Colonic mucosa (tissue), 4 donors: Measurements from ENCODE around the gene TMEM208. TPM values are rescaled to one million over a fixed set of nuclear protein-coding genes. Genes with fewer than 3 reads are reported as not detected.

Source experiments
- DNase-seq: peaks from one replicate; pipeline ENCODE4 v3.0.0-alpha.2; 2020
- H3K27ac ChIP-seq: fragments of 200-600 bp; one replicate; pipeline ENCODE4 v1.8.0; 2021
- H3K27me3 ChIP-seq: fragments of 200-600 bp; one replicate; pipeline ENCODE4 v1.8.0; 2021
- H3K36me3 ChIP-seq: fragments of 200-600 bp; one replicate; pipeline ENCODE4 v1.8.0; 2021
- H3K4me1 ChIP-seq: fragments of 200-600 bp; one replicate; pipeline ENCODE4 v1.8.0; 2021; ENCODE audit warnings: mild to moderate bottlenecking
- H3K4me3 ChIP-seq: fragments of 200-600 bp; one replicate; pipeline ENCODE4 v1.8.0; 2021
- H3K9ac ChIP-seq, 2 donors: one replicate each; pipeline ENCODE4 v1.7.0; 2013; ENCODE audit warnings: control low read depth in 2 of 2, low read depth in 2 of 2, low read length in 2 of 2
- H3K9me3 ChIP-seq: fragments of 200-600 bp; one replicate; pipeline ENCODE4 v1.8.0; 2021
- intact Hi-C: fragments of 100-400 bp; cut with DNase I; formaldehyde crosslinking; loops from one replicate; pipeline ENCODE4 v1.14.1; 2022
- total RNA-seq, 2 donors: library from RNA; stranded (reverse); fragmentation: NEBNext Ultra II Directional in 1 of 2; extraction: Animal tissue kit (Norgen Biotek cat#: 25700) in 1 of 2; gene quantifications; one replicate each; pipeline ENCODE4 v1.2.1, GENCODE V29; 2021
- TF ChIP-seq, protein P1 (sequence below): fragments of 200-600 bp; IDR thresholded peaks from one replicate; pipeline ENCODE4 v1.8.0; 2022; ENCODE audit warnings: antibody characterized with exemption, mild to moderate bottlenecking
- donor health status: healthy.
- donor health status: DM: no; HTN: no; CAD: no.
- donor health status: DM: no; HTN: no; CAD: no.

Gene TMEM208
- total RNA-seq, 2 donors from 2014 or later: 42.8 to 69.0 TPM

DNA sequence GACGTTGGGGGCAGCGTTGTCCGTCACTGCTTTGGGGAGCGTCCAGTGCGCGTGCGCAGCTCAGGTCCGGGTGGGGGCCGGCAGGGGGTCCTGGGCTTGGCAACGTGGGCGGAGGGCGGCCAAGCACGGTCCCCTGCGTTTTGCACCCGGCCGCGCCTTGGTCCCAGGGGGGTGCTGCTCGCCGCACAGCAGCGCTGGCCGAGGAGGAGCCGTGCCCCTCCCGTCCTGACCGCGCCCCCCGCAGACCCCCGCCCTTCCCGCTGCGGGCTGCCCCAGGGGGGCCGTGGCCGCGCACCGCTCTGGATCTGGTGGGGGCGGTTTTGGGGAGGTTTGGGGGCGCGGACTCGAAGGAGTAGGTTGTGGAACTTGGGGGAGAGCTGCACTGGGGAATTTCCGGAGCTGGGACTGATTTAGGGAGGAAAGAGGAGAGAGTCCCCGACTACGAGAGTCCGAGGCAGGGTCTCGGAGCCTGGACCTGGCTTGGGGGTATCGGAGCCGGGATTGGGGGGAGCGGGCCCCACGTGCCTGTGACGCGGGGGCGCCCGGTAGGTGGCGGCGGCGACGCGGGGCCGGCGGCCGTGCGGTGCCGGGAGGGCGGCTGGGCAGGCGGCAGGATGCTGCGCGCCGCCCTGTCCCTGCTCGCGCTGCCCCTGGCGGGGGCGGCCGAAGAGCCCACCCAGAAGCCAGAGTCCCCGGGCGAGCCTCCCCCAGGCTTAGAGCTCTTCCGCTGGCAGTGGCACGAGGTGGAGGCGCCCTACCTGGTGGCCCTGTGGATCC lies 21.7 kb downstream of the TMEM208 start, which contains the start of gene SLC9A5:
Gene SLC9A5 (plus strand): TSS at position 579 of the 777 bp plus-strand sequence. CDS start 36 bp downstream, at position 615.
- Histone ChIP-seq H3K27ac (no peak within 1 kb of the TSS), H3K27me3 (no peaks in the 10 kb centered on the region), H3K36me3 (no peaks in the 10 kb centered on the region), H3K4me1 (peaks cover 9% of the 10 kb centered on the region), H3K9me3 (no peaks in the 10 kb centered on the region), H3K9ac (peak within 1 kb of the TSS; percentile 62 to 93), H3K4me3 (peak within 1 kb of the TSS; percentile 46)
- TF ChIP-seq, protein P1, sequence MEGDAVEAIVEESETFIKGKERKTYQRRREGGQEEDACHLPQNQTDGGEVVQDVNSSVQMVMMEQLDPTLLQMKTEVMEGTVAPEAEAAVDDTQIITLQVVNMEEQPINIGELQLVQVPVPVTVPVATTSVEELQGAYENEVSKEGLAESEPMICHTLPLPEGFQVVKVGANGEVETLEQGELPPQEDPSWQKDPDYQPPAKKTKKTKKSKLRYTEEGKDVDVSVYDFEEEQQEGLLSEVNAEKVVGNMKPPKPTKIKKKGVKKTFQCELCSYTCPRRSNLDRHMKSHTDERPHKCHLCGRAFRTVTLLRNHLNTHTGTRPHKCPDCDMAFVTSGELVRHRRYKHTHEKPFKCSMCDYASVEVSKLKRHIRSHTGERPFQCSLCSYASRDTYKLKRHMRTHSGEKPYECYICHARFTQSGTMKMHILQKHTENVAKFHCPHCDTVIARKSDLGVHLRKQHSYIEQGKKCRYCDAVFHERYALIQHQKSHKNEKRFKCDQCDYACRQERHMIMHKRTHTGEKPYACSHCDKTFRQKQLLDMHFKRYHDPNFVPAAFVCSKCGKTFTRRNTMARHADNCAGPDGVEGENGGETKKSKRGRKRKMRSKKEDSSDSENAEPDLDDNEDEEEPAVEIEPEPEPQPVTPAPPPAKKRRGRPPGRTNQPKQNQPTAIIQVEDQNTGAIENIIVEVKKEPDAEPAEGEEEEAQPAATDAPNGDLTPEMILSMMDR: no peak
- DNase-seq: no peak
- intact Hi-C loops: no loop called here

- Histone ChIP-seq H3K27ac (no peak overlapping the region), H3K4me1 (peaks cover 9% of the 10 kb centered on the region), H3K27me3 (no peaks in the 10 kb centered on the region), H3K36me3 (no peaks in the 10 kb centered on the region), H3K4me3 (peak overlapping the region; percentile 46), H3K9me3 (no peaks in the 10 kb centered on the region), H3K9ac (peak overlapping the region in 1 of 2 donors; percentile 8)
- intact Hi-C loops: no loop called here
- no peak for DNase-seq
- TF ChIP-seq, protein P1: no peak
Measured at GRCh38 chr16:67249178-67250044, 22.5 kb downstream of the TMEM208 start.

DNA sequence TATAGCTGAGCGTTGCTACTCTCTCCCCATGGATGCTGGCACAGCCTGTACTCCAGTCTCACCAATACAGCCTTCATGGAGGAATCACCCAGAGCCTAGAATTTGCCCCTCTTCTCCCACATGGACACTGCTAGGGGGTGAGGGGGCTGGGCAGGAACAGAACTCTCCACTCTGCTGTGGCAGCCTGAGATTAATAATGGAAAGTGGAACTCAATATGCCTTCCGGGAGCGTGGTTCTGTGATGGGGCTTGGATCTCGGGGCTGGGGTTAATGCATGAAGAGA lies 23.1 kb downstream of the TMEM208 start:
- no peaks in the 10 kb centered on the region for H3K27me3 ChIP-seq
- no peak for DNase-seq
- intact Hi-C loops: no loop called here
- TF ChIP-seq, protein P1: no peak
- no peaks in the 10 kb centered on the region for H3K36me3 ChIP-seq
- H3K27ac ChIP-seq: no peak overlapping the region
- no peak overlapping the region for H3K4me3 ChIP-seq
- peaks cover 9% of the 10 kb centered on the region for H3K4me1 ChIP-seq
- H3K9ac ChIP-seq: no peak overlapping the region
- H3K9me3 ChIP-seq: no peaks in the 10 kb centered on the region

- no peaks in the 10 kb centered on the region for H3K36me3 ChIP-seq
- TF ChIP-seq, protein P1: no peak
- H3K4me3 ChIP-seq: no peak overlapping the region
- no peaks in the 10 kb centered on the region for H3K27me3 ChIP-seq
- no peak for DNase-seq
- H3K4me1 ChIP-seq: peaks cover 7% of the 10 kb centered on the region
- no peaks in the 10 kb centered on the region for H3K9me3 ChIP-seq
- H3K9ac ChIP-seq: no peak overlapping the region
- intact Hi-C loops: no loop called here
- H3K27ac ChIP-seq: no peak overlapping the region
Measured at GRCh38 chr16:67252609-67253497, 25.9 kb downstream of the TMEM208 start.
